Measurements from ENCODE around the gene RFFL. TPM values are rescaled to one million over a fixed set of nuclear protein-coding genes. Genes with fewer than 3 reads are reported as not detected.
"Not testable (repeated sequence)": the region's sequence is repeated elsewhere in the genome, so short reads cannot be mapped to it uniquely, and the experiment has no call there.

Gene RFFL
- total RNA-seq, 3 donors from 2014 or later, result 45.2 to 69.1 (median 64.1) TPM

DNA sequence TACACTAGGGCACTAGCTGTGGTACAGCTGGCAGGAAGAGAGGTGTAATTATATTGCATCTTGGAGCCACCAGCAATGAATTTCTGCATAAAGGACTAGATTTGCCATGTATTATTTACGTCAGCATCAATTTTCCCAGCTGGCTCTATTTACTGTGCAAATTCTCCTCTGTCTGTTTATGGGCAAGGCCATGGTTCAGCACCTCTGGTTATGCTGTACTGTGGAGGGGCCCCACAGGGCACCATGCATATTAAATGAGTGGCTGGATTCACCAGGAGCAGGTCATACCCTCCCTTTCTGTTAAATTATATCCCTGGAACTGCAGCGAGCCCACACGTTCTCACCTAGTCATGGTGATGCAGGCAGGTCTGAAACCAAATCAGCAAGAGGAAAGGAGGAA is 36.4 kb upstream of the RFFL start:
- intact Hi-C loops (cut with DNase I, micrococcal nuclease), result loop anchor here in 1 of 2 donors (10.0 kb wide), 1 partner anchor 105 kb away; no protein-coding TSS in a partner anchor

DNA sequence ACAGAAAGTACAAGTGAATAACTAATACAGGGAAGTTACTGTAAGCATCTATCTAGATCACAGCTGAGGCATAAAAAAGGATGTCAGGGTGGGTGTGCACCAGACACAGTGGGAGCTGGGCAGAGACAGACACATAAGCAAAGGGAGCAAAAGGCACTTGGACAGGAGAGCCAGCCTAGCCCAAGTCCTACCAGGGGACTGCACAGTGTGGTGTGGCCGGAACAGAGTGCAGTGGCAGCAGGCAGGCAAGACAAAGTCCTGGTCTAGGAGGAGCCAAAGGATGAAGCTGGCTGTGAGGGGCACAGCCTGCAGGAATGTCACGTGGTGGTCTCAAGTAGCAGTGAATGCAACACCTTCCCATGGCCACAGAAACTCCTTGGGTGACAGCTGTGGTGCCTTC is 34.3 kb upstream of the RFFL start:
- Histone ChIP-seq H3K9me3 (no peaks in the 10 kb centered on the region), H3K4me3 (no peak overlapping the region), H3K36me3 (ENCODE audit: low read depth) (no peaks in the 10 kb centered on the region), H3K4me1 (ENCODE audit: low read depth) (no peaks in the 10 kb centered on the region)
- DNase-seq (no peak), ATAC-seq (no peak)
- TF ChIP-seq CTCF (IDR thresholded peaks at IDR 0.05), result no peak
- intact Hi-C loops (cut with DNase I, micrococcal nuclease), result loop anchor here in 1 of 2 donors (10.0 kb wide), 1 partner anchor 103 kb away; no protein-coding TSS in a partner anchor

More for the DNA sequence above, 36.4 kb upstream of the RFFL start:
- Histone ChIP-seq H3K36me3 (ENCODE audit: low read depth) (no peaks in the 10 kb centered on the region), H3K4me1 (ENCODE audit: low read depth) (no peaks in the 10 kb centered on the region), H3K9me3 (no peaks in the 10 kb centered on the region), H3K4me3 (no peak overlapping the region)
- TF ChIP-seq CTCF (IDR thresholded peaks at IDR 0.05), result no peak
- DNase-seq (no peak), ATAC-seq (no peak)

- Histone ChIP-seq H3K36me3 (ENCODE audit: low read depth) (no peaks in the 10 kb centered on the region), H3K9me3 (no peaks in the 10 kb centered on the region), H3K4me1 (ENCODE audit: low read depth) (no peaks in the 10 kb centered on the region), H3K4me3 (no peak overlapping the region)
- TF ChIP-seq CTCF (IDR thresholded peaks at IDR 0.05), result no peak
- ATAC-seq, result no peak
- intact Hi-C loops (cut with DNase I, micrococcal nuclease), result loop anchor here in 1 of 2 donors (10.0 kb wide), 1 partner anchor 101 kb away; no protein-coding TSS in a partner anchor
- no peak for DNase-seq
Measured at GRCh38 chr17:35095741-35096140, 32.2 kb upstream of the RFFL start.

DNA sequence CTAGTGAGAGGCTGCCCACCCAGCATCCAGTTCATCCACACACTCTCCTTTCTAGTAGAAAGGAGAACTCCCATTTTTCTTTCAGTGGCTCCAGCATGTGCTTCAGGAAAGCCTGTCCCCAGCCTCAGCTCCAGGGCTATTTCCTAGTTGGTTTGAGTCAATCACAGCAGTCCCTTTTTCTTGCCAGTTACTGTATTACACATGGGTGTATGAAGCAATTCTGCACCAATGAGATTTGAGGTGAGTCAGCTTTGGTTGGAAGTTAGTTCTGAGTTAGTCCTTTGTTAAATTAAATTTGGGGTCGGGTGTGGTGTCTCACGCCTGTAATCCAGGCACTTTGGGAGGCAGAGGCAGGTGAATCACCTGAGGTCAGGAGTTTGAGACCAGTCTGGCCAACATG is 31.4 kb upstream of the RFFL start:
- intact Hi-C loops (cut with DNase I, micrococcal nuclease), result loop anchor here in 1 of 2 donors (10.0 kb wide), 1 partner anchor 100 kb away; no protein-coding TSS in a partner anchor
- no peak for TF ChIP-seq CTCF (IDR thresholded peaks at IDR 0.05)
- Histone ChIP-seq H3K36me3 (ENCODE audit: low read depth) (no peaks in the 10 kb centered on the region), H3K9me3 (no peaks in the 10 kb centered on the region), H3K4me1 (ENCODE audit: low read depth) (peaks cover under 1% of the 10 kb centered on the region), H3K4me3 (no peak overlapping the region)
- DNase-seq (no peak), ATAC-seq (peak; percentile 54)

DNA sequence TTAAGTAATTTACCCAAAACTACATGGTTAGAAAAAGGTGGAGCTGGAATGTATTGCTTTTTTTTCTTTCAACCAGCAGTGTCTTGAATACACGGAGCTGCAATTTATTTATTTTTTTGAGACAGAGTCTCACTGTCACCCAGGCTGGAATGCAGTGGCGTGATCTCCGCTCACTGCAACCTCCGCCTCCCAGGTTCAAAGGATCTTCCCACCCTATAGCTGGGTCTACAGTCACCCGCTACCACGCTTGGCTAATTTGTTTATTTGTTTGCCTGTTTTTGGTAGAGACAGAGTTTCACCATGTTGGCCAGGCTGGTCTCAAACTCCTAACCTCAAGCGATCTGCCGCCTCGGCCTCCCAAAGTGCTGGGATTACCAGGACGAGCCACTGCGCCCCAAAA is 27.2 kb upstream of the RFFL start:
- intact Hi-C loops (cut with DNase I, micrococcal nuclease), result loop anchor here in 1 of 2 donors (10.0 kb wide), 1 partner anchor 96 kb away; no protein-coding TSS in a partner anchor
- H3K9me3 ChIP-seq; H3K36me3 ChIP-seq (ENCODE audit: low read depth); H3K4me3 ChIP-seq; ATAC-seq; DNase-seq: not testable (repeated sequence)
- peaks cover 20% of the 10 kb centered on the region for H3K4me1 ChIP-seq (ENCODE audit: low read depth)

- Histone ChIP-seq H3K36me3 (ENCODE audit: low read depth) (no peaks in the 10 kb centered on the region), H3K9me3 (no peaks in the 10 kb centered on the region), H3K4me3 (no peak overlapping the region), H3K4me1 (ENCODE audit: low read depth) (peaks cover 28% of the 10 kb centered on the region)
- TF ChIP-seq CTCF (IDR thresholded peaks at IDR 0.05), result no peak
- peak in 1 of 3 donors; percentile 32 for DNase-seq
- ATAC-seq, result peak; percentile 12
- intact Hi-C loops (cut with DNase I, micrococcal nuclease), result loop anchor here in 1 of 2 donors (10.0 kb wide), 1 partner anchor 95 kb away; no protein-coding TSS in a partner anchor
Measured at GRCh38 chr17:35089586-35090296, 26.2 kb upstream of the RFFL start.

Measured in mucosa of descending colon (tissue), 3 donors.